GM06990 (cell line): ENCODE measurements around the gene SLC44A1.

ENCODE experiments used
- DNase-seq: peaks from one replicate; pipeline ENCODE4 v3.0.0-alpha.2; 2011; ENCODE audit not compliant: insufficient read length; ENCODE audit errors: extremely low read depth
- H3K27me3 ChIP-seq: replicated peaks from 2 replicates; pipeline ENCODE4 v1.6.0; 2011; ENCODE audit warnings: low read length; ENCODE audit not compliant: control insufficient read depth, insufficient read depth
- H3K36me3 ChIP-seq: 2 replicates; pipeline ENCODE4 v1.5.1; 2011; ENCODE audit warnings: low read length; ENCODE audit not compliant: control insufficient read depth, insufficient read depth
- H3K4me3 ChIP-seq: replicated peaks from 2 replicates; pipeline ENCODE4 v1.5.1; 2011; ENCODE audit warnings: low read depth, mild to moderate bottlenecking, control low read depth, low read length
- CTCF ChIP-seq: IDR thresholded peaks from 2 replicates; pipeline ENCODE4 v1.5.1; 2011; ENCODE audit warnings: low read length, control low read depth, mild to moderate bottlenecking, inconsistent platforms; ENCODE audit not compliant: insufficient read depth, poor library complexity, severe bottlenecking

The SLC44A1 gene

GRCh38 chr9:105308461-105309341 is 64.2 kb downstream of the SLC44A1 start:
- Histone ChIP-seq H3K4me3 (no peak overlapping the region), H3K27me3 (no peaks in the 10 kb centered on the region), H3K36me3 (no peaks in the 10 kb centered on the region)
- no peak for DNase-seq
- TF ChIP-seq CTCF = no peak

GRCh38 chr9:105309531-105309931 is 65.1 kb downstream of the SLC44A1 start:
- no peak for DNase-seq
- no peaks in the 10 kb centered on the region for H3K36me3 ChIP-seq

GRCh38 chr9:105311306-105311705 is 66.9 kb downstream of the SLC44A1 start:
- Histone ChIP-seq H3K36me3 (no peaks in the 10 kb centered on the region), H3K4me3 (no peak overlapping the region), H3K27me3 (no peaks in the 10 kb centered on the region)
- TF ChIP-seq CTCF = no peak
- DNase-seq = no peak

More at GRCh38 chr9:105309531-105309931, 65.1 kb downstream of the SLC44A1 start:
- H3K27me3 ChIP-seq = no peaks in the 10 kb centered on the region
- no peak overlapping the region for H3K4me3 ChIP-seq
- TF ChIP-seq CTCF = no peak

DNA sequence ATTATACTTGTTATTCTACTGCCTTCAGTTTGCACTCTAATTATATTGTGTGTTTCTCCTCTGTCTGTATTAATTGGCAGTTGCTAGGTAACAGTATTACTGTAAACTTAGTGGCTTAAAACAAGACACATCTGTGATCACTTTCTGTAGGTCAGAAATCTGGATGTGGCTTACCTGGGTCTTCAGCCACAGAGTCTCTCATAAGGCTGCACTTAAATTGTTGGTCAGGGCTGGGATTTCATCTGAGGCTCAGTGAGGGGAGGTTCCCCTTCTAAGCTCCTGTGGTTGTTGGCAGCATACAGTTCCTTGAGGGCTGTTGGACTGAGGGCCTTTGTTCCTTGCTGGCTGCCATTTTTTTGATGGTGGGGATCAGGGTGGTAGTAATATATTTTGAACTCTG is 68.8 kb downstream of the SLC44A1 start:
- DNase-seq = no peak
- Histone ChIP-seq H3K27me3 (no peaks in the 10 kb centered on the region), H3K4me3 (no peak overlapping the region), H3K36me3 (no peaks in the 10 kb centered on the region)
- no peak for TF ChIP-seq CTCF

- H3K36me3 ChIP-seq = no peaks in the 10 kb centered on the region
- no peaks in the 10 kb centered on the region for H3K27me3 ChIP-seq
- no peak overlapping the region for H3K4me3 ChIP-seq
- TF ChIP-seq CTCF = no peak
- no peak for DNase-seq
These were observed 72.3 kb downstream of the SLC44A1 start for GRCh38 chr9:105316703-105317102.
